Kidney (tissue), 14 donors: ENCODE measurements around the gene TNIP3. TPM values are rescaled to one million over a fixed set of nuclear protein-coding genes. Genes with fewer than 3 reads are reported as not detected.

Experiments
- DNase-seq, 5 donors: peaks; one replicate each; pipeline ENCODE4 v3.0.0-alpha.2; 2013 to 2020
- FAIRE-seq: peaks from 2 replicates; lab custom pipeline; 2012; peaks lifted over from hg19 to GRCh38; lab: Jason Lieb, UNC
- H3K27ac ChIP-seq, 2 donors: one replicate each; pipeline ENCODE4 v1.7.0; 2013; ENCODE audit warnings: low read depth in 2 of 2, low read length in 2 of 2, inconsistent platforms in 1 of 2
- H3K27me3 ChIP-seq: one replicate; pipeline ENCODE4 v1.7.1; 2013; ENCODE audit warnings: low read length, inconsistent platforms; ENCODE audit not compliant: control insufficient read depth, insufficient read depth
- H3K36me3 ChIP-seq, 3 donors: one replicate each; pipeline versions ENCODE4 v1.7.0 to v1.7.1; 2013; ENCODE audit warnings: low read length in 3 of 3, control low read depth in 1 of 3, inconsistent platforms in 1 of 3; ENCODE audit not compliant: insufficient read depth in 3 of 3, control insufficient read depth in 2 of 3
- H3K4me1 ChIP-seq, 3 donors: one replicate each; pipeline versions ENCODE4 v1.7.0 to v1.7.1; 2013; ENCODE audit warnings: low read length in 3 of 3, inconsistent platforms in 1 of 3, low read depth in 1 of 3; ENCODE audit not compliant: control insufficient read depth in 2 of 3, insufficient read depth in 2 of 3
- H3K4me3 ChIP-seq, 3 donors: one replicate each; pipeline versions ENCODE4 v1.7.0 to v1.8.1; 2013; ENCODE audit warnings: low read length in 3 of 3, control low read depth in 1 of 3, inconsistent platforms in 1 of 3
- H3K9ac ChIP-seq, 3 donors: one replicate each; pipeline versions ENCODE4 v1.7.0 to v1.7.1; 2013; ENCODE audit warnings: low read length in 3 of 3, control low read depth in 1 of 3, inconsistent platforms in 1 of 3
- H3K9me3 ChIP-seq, 3 donors: one replicate each; pipeline versions ENCODE4 v1.7.0 to v1.7.1; 2013; ENCODE audit warnings: low read length in 3 of 3, control low read depth in 1 of 3, inconsistent platforms in 1 of 3; ENCODE audit not compliant: control insufficient read depth in 2 of 3, insufficient read depth in 1 of 3
- CTCF ChIP-seq: IDR thresholded peaks from 3 replicates; pipeline ENCODE4 v1.5.1; 2012; ENCODE audit warnings: mild to moderate bottlenecking, moderate library complexity, borderline replicate concordance; ENCODE audit not compliant: insufficient read depth; ENCODE audit errors: extremely low read depth
- intact Hi-C: fragments of 100-400 bp; cut with DNase I; formaldehyde crosslinking; loops from one replicate; pipeline ENCODE4 v1.11.1; 2022
- polyA plus RNA-seq: library from polyadenylated mRNA; stranded (reverse); fragments of 350-450 nt; fragmentation: Illumina TruSeq; extraction: RNeasy Lipid Tissue Mini Kit (QIAGEN cat#74804); gene quantifications from one replicate; pipeline ENCODE4 v1.2.3, GENCODE V29; 2014; ENCODE audit warnings: low read depth, low replicate concordance; ENCODE audit not compliant: insufficient read depth
- total RNA-seq: library from RNA; stranded (reverse); fragmentation: NEBNext Ultra II Directional; extraction: Animal tissue kit (Norgen Biotek cat#: 25700); gene quantifications from one replicate; pipeline ENCODE4 v1.2.1, GENCODE V29; 2021
- donor health status: control.
- donor health status: control.
- donor health status: control.
- donor health status: control.
- donor health status: control.
- donor health status: DM: yes; HTN: yes; CAD: no.
- donor health status: Normal renal cell carcinoma (clear cell type).

TNIP3 gene
- total and polyA plus RNA-seq, 2 donors from 2014 or later, result 0.63 TPM; not detected in 1

- Histone ChIP-seq H3K36me3 (no peaks in the 10 kb centered on the region), H3K4me1 (no peaks in the 10 kb centered on the region), H3K4me3 (peak overlapping the region; percentile 40 to 54 (median 50)), H3K27ac (no peak overlapping the region), H3K27me3 (no peaks in the 10 kb centered on the region), H3K9me3 (no peaks in the 10 kb centered on the region), H3K9ac (no peak overlapping the region)
- intact Hi-C loops, result no loop called here
- no peak for FAIRE-seq
- TF ChIP-seq CTCF, result no peak
- DNase-seq, result peak; percentile 46 to 56 (median 50)
Measured at GRCh38 chr4:121156822-121157769, 7.0 kb downstream of the TNIP3 start.

DNA sequence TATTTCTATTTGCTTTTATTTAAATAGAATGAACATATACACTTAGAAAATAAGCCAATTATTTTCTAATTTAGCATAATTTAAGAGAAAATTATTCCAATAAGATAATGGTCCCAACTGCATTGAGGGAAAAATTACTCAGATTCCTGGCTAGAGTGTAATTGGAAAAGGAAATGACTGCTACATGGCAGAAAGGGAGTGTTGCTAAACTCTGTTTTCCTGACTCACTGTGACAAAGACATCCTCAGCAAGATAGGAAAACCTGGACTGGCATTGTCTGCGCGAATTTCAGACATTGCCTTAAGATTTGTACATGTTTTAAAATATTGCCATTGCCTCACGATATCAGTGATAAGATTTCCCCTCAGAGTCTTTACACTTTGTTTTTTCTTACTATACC lies 8.2 kb downstream of the TNIP3 start:
- H3K27me3 ChIP-seq, result no peaks in the 10 kb centered on the region
- no peaks in the 10 kb centered on the region for H3K9me3 ChIP-seq
- H3K4me1 ChIP-seq, result no peaks in the 10 kb centered on the region
- intact Hi-C loops, result no loop called here
- DNase-seq, result peak in 2 of 5 donors; percentile 9 to 18
- no peak for FAIRE-seq
- no peak for TF ChIP-seq CTCF
- H3K4me3 ChIP-seq, result peak overlapping the region in 1 of 3 donors; percentile 10
- H3K9ac ChIP-seq, result no peak overlapping the region
- H3K27ac ChIP-seq, result no peak overlapping the region
- H3K36me3 ChIP-seq, result no peaks in the 10 kb centered on the region

GRCh38 chr4:121154103-121154515 lies 10.0 kb downstream of the TNIP3 start:
- H3K9ac ChIP-seq, result no peak overlapping the region
- DNase-seq (no peak), FAIRE-seq (no peak)
- no peak overlapping the region for H3K4me3 ChIP-seq
- no peak overlapping the region for H3K27ac ChIP-seq
- TF ChIP-seq CTCF, result no peak
- no peaks in the 10 kb centered on the region for H3K36me3 ChIP-seq
- H3K9me3 ChIP-seq, result no peaks in the 10 kb centered on the region
- no peaks in the 10 kb centered on the region for H3K27me3 ChIP-seq
- intact Hi-C loops, result no loop called here
- H3K4me1 ChIP-seq, result no peaks in the 10 kb centered on the region
